Measurements from ENCODE around the gene ACTN2.
"Not testable (repeated sequence)": the region's sequence is repeated elsewhere in the genome, so short reads cannot be mapped to it uniquely, and the experiment has no call there.

Gene ACTN2
- 0 to 0.53 (median 0.30) reads per million in 4 experiments for total RNA-seq

GRCh38 chr1:236685917-236686814 lies at the start of gene ACTN2:
Gene ACTN2, plus strand, starts transcription at chr1:236686499. Its CDS starts 175 bp downstream, at chr1:236686674.
- DNase-seq = peak; percentile 7

- DNase-seq = no peak
These were observed 47.4 kb upstream of the ACTN2 start for GRCh38 chr1:236638945-236639344.

GRCh38 chr1:236639686-236640085 lies 46.6 kb upstream of the ACTN2 start:
- no peak for DNase-seq

- no peak for DNase-seq
These were observed 43.5 kb upstream of the ACTN2 start for GRCh38 chr1:236642763-236643162.

- DNase-seq = no peak
These were observed 41.2 kb upstream of the ACTN2 start for GRCh38 chr1:236645016-236645680.

GRCh38 chr1:236654511-236654910 lies 31.8 kb upstream of the ACTN2 start:
- no peak for DNase-seq

GRCh38 chr1:236654957-236655356 lies 31.3 kb upstream of the ACTN2 start:
- no peak for DNase-seq

GRCh38 chr1:236657398-236657797 lies 28.9 kb upstream of the ACTN2 start:
- DNase-seq = no peak

GRCh38 chr1:236659792-236660587 lies 26.3 kb upstream of the ACTN2 start:
- no peak for DNase-seq

GRCh38 chr1:236663934-236664333 lies 22.4 kb upstream of the ACTN2 start:
- no peak for DNase-seq

GRCh38 chr1:236668909-236669308 lies 17.4 kb upstream of the ACTN2 start:
- not testable (repeated sequence) for DNase-seq

- no peak for DNase-seq
These were observed 16.2 kb upstream of the ACTN2 start for GRCh38 chr1:236670060-236670459.

- DNase-seq = no peak
These were observed 12.9 kb upstream of the ACTN2 start for GRCh38 chr1:236673289-236673919.

- DNase-seq = no peak
These were observed 8.6 kb upstream of the ACTN2 start for GRCh38 chr1:236677641-236678235.

GRCh38 chr1:236681219-236681618 lies 5.1 kb upstream of the ACTN2 start:
- DNase-seq = no peak

- no peak for DNase-seq
These were observed 938 bp upstream of the ACTN2 start for GRCh38 chr1:236685205-236685916.

GRCh38 chr1:236686815-236687160 lies 489 bp downstream of the ACTN2 start:
- no peak for DNase-seq

- no peak for DNase-seq
These were observed 974 bp downstream of the ACTN2 start for GRCh38 chr1:236687273-236687672.

GRCh38 chr1:236688705-236689104 lies 2.4 kb downstream of the ACTN2 start:
- DNase-seq = no peak

GRCh38 chr1:236689713-236690569 lies 3.6 kb downstream of the ACTN2 start:
- DNase-seq = no peak

GRCh38 chr1:236691348-236691747 lies 5.0 kb downstream of the ACTN2 start:
- no peak for DNase-seq

All from effector CD8-positive, alpha-beta T cell (primary cell).